Measurements from ENCODE around the gene ERBB2. TPM values are rescaled to one million over a fixed set of nuclear protein-coding genes. Genes with fewer than 3 reads are reported as not detected.
A peak's percentile ranks its signal among the peaks of the same experiment; 100 is the strongest.

The ERBB2 gene
- total RNA-seq, 2 experiments from 2014 or later = 5.9 to 6.3 TPM

DNA sequence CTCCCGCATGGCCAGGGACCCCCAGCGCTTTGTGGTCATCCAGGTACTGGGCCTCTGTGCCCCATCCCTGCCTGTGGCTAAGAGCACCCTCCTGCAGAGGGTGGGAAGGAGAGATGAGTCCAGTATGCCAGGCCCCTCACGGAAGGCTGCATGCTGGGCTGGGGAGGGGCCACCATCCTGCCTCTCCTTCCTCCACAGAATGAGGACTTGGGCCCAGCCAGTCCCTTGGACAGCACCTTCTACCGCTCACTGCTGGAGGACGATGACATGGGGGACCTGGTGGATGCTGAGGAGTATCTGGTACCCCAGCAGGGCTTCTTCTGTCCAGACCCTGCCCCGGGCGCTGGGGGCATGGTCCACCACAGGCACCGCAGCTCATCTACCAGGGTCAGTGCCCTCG is 26.8 kb downstream of the ERBB2 start:
- H3K36me3 Mint-ChIP-seq = peaks cover 16% of the 10 kb centered on the region
- no peaks in the 10 kb centered on the region for H3K27me3 Mint-ChIP-seq
- intact Hi-C loops (cut with micrococcal nuclease) = no loop called here
- peaks cover 12% of the 10 kb centered on the region for H3K4me1 Mint-ChIP-seq (ENCODE audit: low read depth)
- DNase-seq = no peak
- ChIA-PET CTCF (no interaction called here), POLR2A (no interaction called here)
- H3K9me3 Mint-ChIP-seq = no peaks in the 10 kb centered on the region
- no peak overlapping the region for H3K27ac Mint-ChIP-seq
- H3K4me3 Mint-ChIP-seq = no peak overlapping the region

DNA sequence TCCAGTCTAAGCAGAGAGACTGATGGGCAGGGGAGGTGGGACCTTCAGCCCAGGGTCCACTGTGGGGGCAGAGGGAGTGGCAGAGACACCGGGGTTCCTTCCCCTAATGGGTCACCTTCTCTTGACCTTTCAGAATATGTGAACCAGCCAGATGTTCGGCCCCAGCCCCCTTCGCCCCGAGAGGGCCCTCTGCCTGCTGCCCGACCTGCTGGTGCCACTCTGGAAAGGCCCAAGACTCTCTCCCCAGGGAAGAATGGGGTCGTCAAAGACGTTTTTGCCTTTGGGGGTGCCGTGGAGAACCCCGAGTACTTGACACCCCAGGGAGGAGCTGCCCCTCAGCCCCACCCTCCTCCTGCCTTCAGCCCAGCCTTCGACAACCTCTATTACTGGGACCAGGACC is 27.7 kb downstream of the ERBB2 start:
- Mint-ChIP-seq H3K4me3 (no peak overlapping the region), H3K9me3 (no peaks in the 10 kb centered on the region), H3K27me3 (no peaks in the 10 kb centered on the region), H3K36me3 (peaks cover 16% of the 10 kb centered on the region), H3K27ac (no peak overlapping the region), H3K4me1 (ENCODE audit: low read depth) (peaks cover 12% of the 10 kb centered on the region)
- no peak for DNase-seq
- POLR2A ChIA-PET = no interaction called here
- CTCF ChIA-PET = interaction anchor here (1.0 kb wide), 1 partner anchor 93 kb away, joined by 3 read pairs; no protein-coding TSS in a partner anchor
- intact Hi-C loops (cut with micrococcal nuclease) = no loop called here

DNA sequence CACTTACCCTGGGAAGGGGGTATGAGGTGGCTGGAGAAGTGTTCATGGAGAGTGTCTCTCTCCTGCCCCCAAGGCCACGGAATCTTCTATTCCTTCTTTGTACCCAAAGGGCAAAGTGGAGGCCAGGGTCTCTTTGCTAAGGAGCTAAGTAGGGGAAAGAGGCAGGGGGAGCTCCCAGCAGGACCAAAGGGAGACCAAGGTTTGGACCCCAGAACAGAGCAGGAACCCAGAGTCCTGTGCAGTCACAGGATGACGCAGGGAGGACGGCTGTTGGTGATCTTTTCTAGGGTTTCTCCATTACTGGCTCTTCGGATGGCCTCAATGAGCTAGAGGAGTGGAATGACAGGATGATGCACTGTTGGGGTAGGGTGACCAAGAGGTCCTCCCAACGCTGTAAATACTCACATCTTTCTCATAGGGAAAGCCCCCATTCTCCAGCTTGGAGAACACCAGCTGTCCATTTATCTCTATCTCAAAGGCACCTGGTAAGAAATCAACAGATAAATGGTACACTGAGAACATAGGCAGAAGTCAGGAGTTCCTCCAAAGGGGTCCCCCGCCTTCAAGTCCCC is 29.5 kb downstream of the ERBB2 start:
- Mint-ChIP-seq H3K9me3 (no peaks in the 10 kb centered on the region), H3K4me1 (ENCODE audit: low read depth) (peaks cover 12% of the 10 kb centered on the region), H3K36me3 (peaks cover 16% of the 10 kb centered on the region), H3K27me3 (no peaks in the 10 kb centered on the region), H3K4me3 (peak overlapping the region; percentile 88), H3K27ac (no peak overlapping the region)
- no peak for DNase-seq
- CTCF ChIA-PET = interaction anchor here (0.6 to 5.3 kb wide), 32 partner anchors 15 to 298 kb away, joined by 3 to 51 read pairs (median 4); partner anchors contain the start of genes IKZF3, PGAP3, PNMT and PSMD3
- POLR2A ChIA-PET = interaction anchor here (0.7 to 1.6 kb wide), 8 partner anchors 14 to 1061 kb away, joined by 3 to 7 read pairs (median 3); partner anchors contain the start of genes PGAP3 and PSMD3
- intact Hi-C loops (cut with micrococcal nuclease) = no loop called here

DNA sequence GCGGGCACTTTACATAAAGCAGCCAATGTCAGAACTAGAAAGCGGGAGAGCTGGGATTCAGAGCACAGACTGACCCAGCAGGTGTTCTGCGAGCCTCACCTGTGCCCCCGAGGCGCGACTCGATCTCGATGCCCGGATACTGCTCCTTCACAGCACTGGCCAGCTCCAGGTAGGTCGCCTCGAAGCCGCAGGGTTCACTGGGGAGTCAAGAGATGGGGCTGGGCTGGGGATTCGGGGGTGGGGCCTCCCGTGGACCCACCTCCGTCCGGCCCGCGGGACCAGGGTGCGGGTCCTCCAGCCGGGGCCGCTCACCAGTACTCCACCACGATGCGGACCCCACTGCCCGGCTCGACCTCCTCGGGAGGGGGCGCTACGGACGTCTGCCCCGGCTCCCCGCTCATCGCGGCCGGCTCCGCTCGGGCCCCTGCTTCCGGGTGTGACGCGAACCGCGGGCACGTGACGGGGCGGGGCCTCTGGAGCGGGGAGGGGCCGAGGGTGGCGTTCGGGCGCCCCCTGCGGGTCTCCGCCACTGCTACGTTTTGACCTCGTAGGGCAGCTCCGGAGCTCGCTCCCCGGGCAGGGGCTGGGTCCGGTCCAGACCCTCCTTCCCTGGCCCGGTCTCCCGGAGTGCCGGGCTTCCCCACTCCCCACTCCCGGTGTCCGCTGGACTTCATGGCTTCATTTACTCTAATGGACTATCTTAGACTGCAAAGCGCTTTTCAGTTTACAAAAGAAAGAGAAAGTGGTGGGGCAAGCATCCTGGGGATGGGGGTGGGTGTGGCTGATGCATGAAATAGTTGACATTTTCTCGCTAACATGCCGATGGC is 30.4 kb downstream of the ERBB2 start, which contains the start of gene MIEN1:
TSS of gene MIEN1 (minus strand) at position 438 of the 827 bp plus-strand sequence. CDS start at position 401, 37 bp downstream.
- Mint-ChIP-seq H3K4me3 (peak within 1 kb of the TSS; percentile 88), H3K27ac (peak within 1 kb of the TSS; percentile 73), H3K36me3 (peaks cover 16% of the 10 kb centered on the region), H3K4me1 (ENCODE audit: low read depth) (peaks cover 12% of the 10 kb centered on the region), H3K9me3 (no peaks in the 10 kb centered on the region), H3K27me3 (no peaks in the 10 kb centered on the region)
- CTCF ChIA-PET = interaction anchor here (0.6 to 5.3 kb wide), 43 partner anchors 14 to 297 kb away, joined by 3 to 51 read pairs (median 5); partner anchors contain the start of genes IKZF3, PGAP3, PNMT and PPP1R1B
- intact Hi-C loops (cut with micrococcal nuclease) = loop anchor here (1.0 to 5.0 kb wide), 4 partner anchors 43 to 137 kb away; partner anchors contain the start of genes PGAP3 and STARD3
- POLR2A ChIA-PET = interaction anchor here (0.6 to 1.6 kb wide), 13 partner anchors 14 to 1062 kb away, joined by 3 to 7 read pairs (median 3); partner anchors contain the start of genes PGAP3 and PSMD3
- DNase-seq = peak; percentile 95

DNA sequence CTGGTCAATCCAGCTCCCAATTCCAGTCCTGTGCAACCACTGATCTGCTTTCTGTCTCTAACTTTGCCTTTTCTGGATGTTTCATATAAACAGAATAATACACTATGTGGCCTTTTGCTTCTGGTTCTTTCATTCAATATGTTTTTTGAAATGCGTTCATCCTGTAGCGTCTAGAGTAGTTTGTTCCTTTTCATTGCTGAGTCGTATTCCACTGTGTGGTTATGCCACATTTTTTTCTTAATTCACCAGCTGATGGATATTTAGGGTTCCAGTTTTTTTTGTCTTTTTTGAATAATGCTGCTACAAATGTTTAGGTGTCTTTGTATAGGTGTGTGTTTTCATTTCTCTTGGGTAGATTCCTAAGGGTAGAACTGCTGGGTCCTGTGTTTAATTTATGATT is 32.7 kb downstream of the ERBB2 start:
- H3K27ac Mint-ChIP-seq = no peak overlapping the region
- CTCF ChIA-PET = interaction anchor here (0.6 to 5.3 kb wide), 6 partner anchors 11 to 110 kb away, joined by 3 to 51 read pairs (median 3); partner anchors contain the start of gene PNMT
- peaks cover under 1% of the 10 kb centered on the region for H3K27me3 Mint-ChIP-seq
- DNase-seq = no peak
- POLR2A ChIA-PET = no interaction called here
- no peak overlapping the region for H3K4me3 Mint-ChIP-seq
- intact Hi-C loops (cut with micrococcal nuclease) = loop anchor here (5.0 kb wide), 3 partner anchors 45 to 110 kb away; partner anchors contain the start of genes PGAP3 and STARD3
- H3K4me1 Mint-ChIP-seq (ENCODE audit: low read depth) = peaks cover 12% of the 10 kb centered on the region
- H3K9me3 Mint-ChIP-seq = no peaks in the 10 kb centered on the region
- peaks cover 13% of the 10 kb centered on the region for H3K36me3 Mint-ChIP-seq

DNA sequence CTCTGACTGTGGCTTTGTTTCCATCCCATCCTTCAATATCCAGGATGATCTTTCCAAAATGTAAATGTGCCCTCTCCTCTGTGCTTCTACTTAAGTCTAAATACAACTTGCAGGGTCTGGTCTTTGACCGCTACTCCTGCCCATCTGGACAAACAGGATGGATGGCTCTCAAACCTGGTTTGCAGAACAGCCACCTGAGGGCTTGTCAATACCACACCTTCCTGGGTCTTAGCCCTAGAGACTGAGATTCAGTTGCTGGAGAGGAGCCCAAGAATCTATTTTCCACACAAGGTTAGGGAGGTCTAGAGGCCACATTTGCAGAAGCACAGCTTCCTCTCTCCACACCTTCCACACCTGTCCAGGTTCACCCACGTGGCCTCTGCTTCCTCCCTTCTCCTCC is 36.0 kb downstream of the ERBB2 start:
- no peak for DNase-seq
- Mint-ChIP-seq H3K27ac (no peak overlapping the region), H3K36me3 (no peaks in the 10 kb centered on the region), H3K27me3 (peaks cover 11% of the 10 kb centered on the region), H3K9me3 (no peaks in the 10 kb centered on the region), H3K4me1 (ENCODE audit: low read depth) (peaks cover 12% of the 10 kb centered on the region), H3K4me3 (no peak overlapping the region)
- ChIA-PET CTCF (no interaction called here), POLR2A (no interaction called here)
- intact Hi-C loops (cut with micrococcal nuclease) = no loop called here

DNA sequence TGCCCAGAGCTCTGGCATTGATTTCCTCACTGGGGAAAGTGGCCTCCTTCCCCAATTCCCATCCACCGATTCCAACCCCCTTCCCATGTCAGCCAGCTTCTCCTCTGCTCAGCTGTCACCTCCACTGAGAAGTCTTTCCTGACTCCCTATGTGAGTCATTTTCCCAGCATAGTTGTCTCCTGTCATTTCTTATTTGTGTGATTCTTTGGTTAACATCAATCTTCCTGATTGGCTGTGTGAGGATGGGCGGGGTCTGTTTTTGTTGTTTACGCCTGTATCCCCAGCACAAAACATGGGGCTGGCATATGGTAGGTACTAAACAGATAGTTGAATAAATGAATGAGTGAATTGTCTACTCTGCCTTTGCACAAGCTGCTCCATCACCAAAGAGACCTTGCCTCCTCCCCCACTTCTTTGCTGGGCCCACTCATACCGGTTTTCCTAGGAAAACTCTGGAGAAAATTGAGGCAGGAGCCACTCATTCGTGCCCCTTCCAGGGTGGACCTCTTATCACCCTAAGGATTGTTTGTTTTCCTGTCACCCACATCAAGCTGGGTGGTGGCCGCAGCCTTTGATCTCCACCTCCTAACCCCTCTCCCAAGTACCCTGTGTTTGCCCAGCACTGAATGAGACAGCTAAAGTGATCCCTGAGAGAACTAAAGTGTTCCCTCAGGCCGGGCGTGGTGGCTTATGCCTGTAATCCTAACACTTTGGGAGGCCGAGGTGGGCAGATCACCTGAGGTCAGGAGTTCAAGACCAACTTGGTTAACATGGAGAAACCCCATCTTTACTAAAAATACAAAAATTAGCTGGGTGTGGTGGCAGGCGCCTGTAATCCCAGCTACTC is 36.7 kb downstream of the ERBB2 start:
- H3K4me3 Mint-ChIP-seq = no peak overlapping the region
- H3K4me1 Mint-ChIP-seq (ENCODE audit: low read depth) = peaks cover 14% of the 10 kb centered on the region
- intact Hi-C loops (cut with micrococcal nuclease) = no loop called here
- H3K9me3 Mint-ChIP-seq = no peaks in the 10 kb centered on the region
- peaks cover 13% of the 10 kb centered on the region for H3K27me3 Mint-ChIP-seq
- H3K36me3 Mint-ChIP-seq = no peaks in the 10 kb centered on the region
- ChIA-PET CTCF (interaction anchor here (0.7 kb wide), 1 partner anchor 222 kb away, joined by 3 read pairs; no protein-coding TSS in a partner anchor), POLR2A (no interaction called here)
- no peak for DNase-seq
- no peak overlapping the region for H3K27ac Mint-ChIP-seq

DNA sequence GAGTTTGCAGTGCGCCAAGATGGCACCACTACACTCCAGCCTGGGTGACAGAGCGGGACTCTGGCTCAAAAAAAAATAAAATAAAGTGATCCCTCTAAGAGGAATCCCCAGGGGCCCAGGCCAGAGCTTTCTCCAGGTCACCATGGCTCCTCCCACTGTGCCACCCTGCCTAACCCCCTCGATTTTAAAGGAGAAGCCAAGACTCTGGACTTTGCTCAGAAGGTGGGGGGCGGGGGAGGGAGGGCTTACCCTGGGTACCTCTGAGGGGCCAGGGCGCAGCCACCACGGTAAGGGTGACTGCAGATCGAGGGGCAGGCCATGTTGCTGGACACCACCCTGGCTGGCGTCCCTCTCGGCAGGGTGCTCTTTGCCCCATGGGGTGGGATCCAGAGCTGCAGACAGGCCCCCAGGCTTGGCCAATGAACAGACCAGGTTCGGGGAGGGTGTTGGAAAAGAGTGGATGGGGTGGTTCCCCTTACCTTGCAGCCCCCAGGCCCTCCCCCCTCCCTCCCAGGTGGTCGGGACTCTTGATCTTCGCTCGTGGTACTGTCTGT is 37.4 kb downstream of the ERBB2 start:
- Mint-ChIP-seq H3K36me3 (no peaks in the 10 kb centered on the region), H3K4me1 (ENCODE audit: low read depth) (peaks cover 14% of the 10 kb centered on the region), H3K9me3 (no peaks in the 10 kb centered on the region), H3K27ac (no peak overlapping the region), H3K27me3 (peaks cover 13% of the 10 kb centered on the region), H3K4me3 (no peak overlapping the region)
- DNase-seq = no peak
- POLR2A ChIA-PET = no interaction called here
- intact Hi-C loops (cut with micrococcal nuclease) = no loop called here
- CTCF ChIA-PET = interaction anchor here (0.7 kb wide), 1 partner anchor 221 kb away, joined by 3 read pairs; no protein-coding TSS in a partner anchor

DNA sequence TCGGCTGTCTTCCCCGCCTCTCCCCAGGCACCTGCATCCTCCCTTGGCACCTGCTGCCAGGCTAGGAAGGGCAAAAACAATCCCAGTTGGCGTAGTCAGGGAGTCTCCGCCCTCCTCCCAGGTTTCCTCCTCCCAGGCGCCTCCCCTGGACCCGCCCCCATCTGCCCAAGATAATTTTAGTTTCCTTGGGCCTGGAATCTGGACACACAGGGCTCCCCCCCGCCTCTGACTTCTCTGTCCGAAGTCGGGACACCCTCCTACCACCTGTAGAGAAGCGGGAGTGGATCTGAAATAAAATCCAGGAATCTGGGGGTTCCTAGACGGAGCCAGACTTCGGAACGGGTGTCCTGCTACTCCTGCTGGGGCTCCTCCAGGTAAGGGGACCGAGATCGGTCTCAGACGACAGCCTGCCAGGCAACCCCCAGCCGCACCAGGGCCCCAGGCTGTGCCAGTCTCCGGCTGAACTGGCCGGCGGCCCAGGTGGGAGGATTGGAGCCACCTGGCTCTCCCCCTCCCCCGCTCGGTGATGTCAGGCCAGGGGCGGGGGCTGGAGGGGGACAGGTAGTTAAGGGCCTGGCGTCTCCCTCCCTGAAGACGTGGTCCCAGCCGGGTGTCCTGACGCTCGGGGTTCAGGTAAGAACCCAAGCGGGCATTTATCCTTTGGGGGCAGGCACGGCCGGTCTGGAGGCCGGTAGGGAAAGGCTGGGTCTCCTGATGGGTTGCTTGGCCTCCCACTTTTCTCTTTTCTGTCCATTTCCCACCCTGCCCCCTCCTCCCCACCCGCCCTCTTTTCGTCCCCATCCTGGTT is 38.1 kb downstream of the ERBB2 start, which contains the start of gene GRB7:
TSS of gene GRB7 (plus strand) at position 179 of the 808 bp plus-strand sequence. CDS start 4,364 bp downstream, outside the sequence.
- H3K27me3 Mint-ChIP-seq = peaks cover 16% of the 10 kb centered on the region
- peaks cover 14% of the 10 kb centered on the region for H3K4me1 Mint-ChIP-seq (ENCODE audit: low read depth)
- no peaks in the 10 kb centered on the region for H3K36me3 Mint-ChIP-seq
- DNase-seq = no peak
- POLR2A ChIA-PET = no interaction called here
- no peak within 1 kb of the TSS for H3K27ac Mint-ChIP-seq
- H3K9me3 Mint-ChIP-seq = no peaks in the 10 kb centered on the region
- CTCF ChIA-PET = no interaction called here
- peak within 1 kb of the TSS; percentile 61 for H3K4me3 Mint-ChIP-seq
- intact Hi-C loops (cut with micrococcal nuclease) = no loop called here

DNA sequence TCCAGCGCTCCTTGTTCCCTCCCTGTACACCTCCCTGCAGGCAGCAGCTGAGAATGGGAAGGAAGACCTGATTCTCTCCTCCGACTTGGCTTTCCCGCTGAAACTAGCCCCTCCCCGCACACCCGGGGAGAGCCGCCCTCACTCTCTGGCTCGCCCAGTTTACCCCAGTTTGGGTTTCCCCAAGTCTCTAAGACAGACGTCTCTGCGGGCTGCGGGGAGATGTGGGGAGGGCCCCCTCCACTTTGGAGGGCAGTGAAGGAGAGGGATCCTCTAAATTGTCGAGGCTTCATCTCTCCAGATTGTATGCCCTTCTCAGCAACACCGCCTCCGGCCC is 38.7 kb downstream of the ERBB2 start:
- Mint-ChIP-seq H3K4me3 (peak overlapping the region; percentile 61), H3K27ac (no peak overlapping the region), H3K4me1 (ENCODE audit: low read depth) (peaks cover 14% of the 10 kb centered on the region), H3K36me3 (no peaks in the 10 kb centered on the region), H3K9me3 (no peaks in the 10 kb centered on the region), H3K27me3 (peaks cover 16% of the 10 kb centered on the region)
- ChIA-PET POLR2A (no interaction called here), CTCF (no interaction called here)
- intact Hi-C loops (cut with micrococcal nuclease) = no loop called here
- peak; percentile 75 for DNase-seq

All from activated CD4-positive, alpha-beta memory T cell treated with anti-CD3 and anti-CD28 coated beads for 36 hours (primary cell).